ENCODE results near the gene ZNF862. TPM values are rescaled to one million over a fixed set of nuclear protein-coding genes. Genes with fewer than 3 reads are reported as not detected.

The ZNF862 gene
- total and polyA plus RNA-seq, 2 experiments from 2014 or later: 0.94 to 2.3 TPM

GRCh38 chr7:149838992-149839408, 825 bp downstream of the ZNF862 start:
- no peaks in the 10 kb centered on the region for H3K9me3 Mint-ChIP-seq
- no peak overlapping the region for H3K27ac Mint-ChIP-seq
- Histone ChIP-seq H3K27ac (ENCODE audit: low read depth) (no peak overlapping the region), H2AFZ (peak overlapping the region; percentile 97), H3F3A (replicated peaks; ENCODE audit: low read depth) (peaks cover 10% of the 10 kb centered on the region; the same call in 1 of the 2 replicates), H3K27me3 (ENCODE audit: insufficient read depth) (peaks cover 24% of the 10 kb centered on the region), H3K4me1 (ENCODE audit: insufficient read depth) (no peaks in the 10 kb centered on the region; the same call in 1 of the 2 replicates), H3K9me2 (ENCODE audit: insufficient read depth) (no peaks in the 10 kb centered on the region), H3K79me2 (replicated peaks; ENCODE audit: insufficient read depth) (no peaks in the 10 kb centered on the region), H3K4me2 (peak overlapping the region; percentile 86), H3K36me3 (ENCODE audit: insufficient read depth) (no peaks in the 10 kb centered on the region), H3K4me3 (peak overlapping the region; percentile 79), H4K20me1 (replicated peaks; ENCODE audit: insufficient read depth) (peaks cover 4% of the 10 kb centered on the region; the same call in 1 of the 2 replicates)
- ATAC-seq (peak; percentile 5; the same call in 1 of the 3 replicates), DNase-seq (ENCODE audit: low spot score) (peak; percentile 35)
- TF ChIP-seq REST (IDR thresholded peaks at IDR 0.05; ENCODE audit: unreplicated experiment) (no peak), EZH2 (IDR thresholded peaks at IDR 0.05; ENCODE audit: low read depth, unreplicated experiment) (no peak), JUNB (IDR thresholded peaks at IDR 0.05; ENCODE audit: unreplicated experiment) (no peak), ZNF331 (CRISPR knock-in tag; IDR thresholded peaks at IDR 0.05; ENCODE audit: low read depth) (no peak)
- TF ChIP-seq, protein P1, sequence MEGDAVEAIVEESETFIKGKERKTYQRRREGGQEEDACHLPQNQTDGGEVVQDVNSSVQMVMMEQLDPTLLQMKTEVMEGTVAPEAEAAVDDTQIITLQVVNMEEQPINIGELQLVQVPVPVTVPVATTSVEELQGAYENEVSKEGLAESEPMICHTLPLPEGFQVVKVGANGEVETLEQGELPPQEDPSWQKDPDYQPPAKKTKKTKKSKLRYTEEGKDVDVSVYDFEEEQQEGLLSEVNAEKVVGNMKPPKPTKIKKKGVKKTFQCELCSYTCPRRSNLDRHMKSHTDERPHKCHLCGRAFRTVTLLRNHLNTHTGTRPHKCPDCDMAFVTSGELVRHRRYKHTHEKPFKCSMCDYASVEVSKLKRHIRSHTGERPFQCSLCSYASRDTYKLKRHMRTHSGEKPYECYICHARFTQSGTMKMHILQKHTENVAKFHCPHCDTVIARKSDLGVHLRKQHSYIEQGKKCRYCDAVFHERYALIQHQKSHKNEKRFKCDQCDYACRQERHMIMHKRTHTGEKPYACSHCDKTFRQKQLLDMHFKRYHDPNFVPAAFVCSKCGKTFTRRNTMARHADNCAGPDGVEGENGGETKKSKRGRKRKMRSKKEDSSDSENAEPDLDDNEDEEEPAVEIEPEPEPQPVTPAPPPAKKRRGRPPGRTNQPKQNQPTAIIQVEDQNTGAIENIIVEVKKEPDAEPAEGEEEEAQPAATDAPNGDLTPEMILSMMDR (conservative IDR thresholded peaks at IDR 0.05; ENCODE audit: low read depth in 2 of 2): no peak
- peaks cover 3% of the 10 kb centered on the region for H3K27me3 Mint-ChIP-seq (ENCODE audit: insufficient read depth, low read depth, poor library complexity)
- peak overlapping the region; percentile 84 for H3K4me3 Mint-ChIP-seq
- peaks cover 14% of the 10 kb centered on the region for H3K4me1 Mint-ChIP-seq
- H3K36me3 Mint-ChIP-seq (ENCODE audit: low read depth): no peaks in the 10 kb centered on the region

DNA sequence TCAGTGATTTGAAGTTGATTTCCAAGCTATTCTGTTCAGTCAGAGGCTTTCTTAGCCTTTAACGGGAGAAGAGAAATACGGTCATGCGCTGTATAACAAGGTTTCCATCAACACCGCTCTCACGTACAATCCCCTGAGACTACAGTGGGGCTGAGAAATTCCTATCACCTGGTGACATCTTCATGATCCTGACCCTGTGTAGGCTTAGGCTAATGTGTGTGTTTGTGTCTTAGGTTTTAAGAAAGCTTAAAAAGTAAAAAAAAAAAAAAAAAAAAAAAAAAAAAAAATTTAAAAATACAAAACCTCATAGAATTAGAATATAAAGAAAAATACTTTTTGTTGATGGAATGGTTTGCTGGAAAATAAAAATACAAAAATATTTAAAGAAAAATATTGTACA, 1.8 kb downstream of the ZNF862 start:
- H3K4me3 ChIP-seq: peak overlapping the region; percentile 79; the same call in 1 of the 2 replicates
- TF ChIP-seq, protein P1 (conservative IDR thresholded peaks at IDR 0.05; ENCODE audit: low read depth in 2 of 2): no peak
- TF ChIP-seq EZH2phosphoT487 (IDR thresholded peaks at IDR 0.05; ENCODE audit: unreplicated experiment): no peak
- TF ChIP-seq EZH2 (IDR thresholded peaks at IDR 0.05; ENCODE audit: low read depth, unreplicated experiment): no peak
- TF ChIP-seq STAT1 (IDR thresholded peaks at IDR 0.05; ENCODE audit: unreplicated experiment): no peak
- TF ChIP-seq ETS1 (IDR thresholded peaks at IDR 0.05): no peak
- no peak for TF ChIP-seq REST (IDR thresholded peaks at IDR 0.05; ENCODE audit: unreplicated experiment)
- no peak for TF ChIP-seq NANOG (IDR thresholded peaks at IDR 0.05; ENCODE audit: borderline replicate concordance)
- TF ChIP-seq ZNF114 (CRISPR knock-in tag; IDR thresholded peaks at IDR 0.05): no peak

More for the DNA sequence above, 1.8 kb downstream of the ZNF862 start:
- Mint-ChIP-seq H3K27ac (no peak overlapping the region), H3K36me3 (ENCODE audit: low read depth) (no peaks in the 10 kb centered on the region), H3K4me1 (peaks cover 14% of the 10 kb centered on the region), H3K4me3 (peak overlapping the region; percentile 84; the same call in 1 of the 3 replicates), H3K9me3 (no peaks in the 10 kb centered on the region), H3K27me3 (ENCODE audit: insufficient read depth, low read depth, poor library complexity) (no peaks in the 10 kb centered on the region)
- Histone ChIP-seq H4K20me1 (replicated peaks; ENCODE audit: insufficient read depth) (peaks cover 4% of the 10 kb centered on the region; the same call in 1 of the 2 replicates), H3K79me2 (replicated peaks; ENCODE audit: insufficient read depth) (no peaks in the 10 kb centered on the region), H2AFZ (no peak overlapping the region), H3K4me1 (ENCODE audit: insufficient read depth) (no peaks in the 10 kb centered on the region; the same call in 1 of the 2 replicates), H3K27ac (ENCODE audit: low read depth) (no peak overlapping the region), H3K27me3 (ENCODE audit: insufficient read depth) (peaks cover 24% of the 10 kb centered on the region), H3K4me2 (peak overlapping the region; percentile 86; the same call in 1 of the 2 replicates), H3K9me2 (ENCODE audit: insufficient read depth) (no peaks in the 10 kb centered on the region), H3F3A (replicated peaks; ENCODE audit: low read depth) (peaks cover 10% of the 10 kb centered on the region; the same call in 1 of the 2 replicates), H3K36me3 (ENCODE audit: insufficient read depth) (no peaks in the 10 kb centered on the region)
- no peak for ATAC-seq
- no peak for DNase-seq (ENCODE audit: low spot score)
